HepG2 (cell line): ENCODE results near the gene RFX2. TPM values are rescaled to one million over a fixed set of nuclear protein-coding genes. Genes with fewer than 3 reads are reported as not detected.

Source experiments
- ATAD3A ChIP-seq: sonication (generic); formaldehyde crosslinking; IDR thresholded peaks from 2 replicates; pipeline ENCODE4 v1.4.0; 2020; ENCODE audit warnings: missing genetic modification reagents
- CENPX ChIP-seq: sonication (generic); formaldehyde crosslinking; IDR thresholded peaks from 2 replicates; pipeline ENCODE4 v1.9.0; 2021; ENCODE audit warnings: mild to moderate bottlenecking, missing genetic modification reagents, moderate library complexity
- FOXC1 ChIP-seq: sonication (generic); formaldehyde crosslinking; IDR thresholded peaks from 2 replicates; pipeline ENCODE4 v1.8.0; 2022; ENCODE audit warnings: mild to moderate bottlenecking, missing genetic modification reagents, borderline replicate concordance
- GLI4 ChIP-seq: sonication (generic); formaldehyde crosslinking; IDR thresholded peaks from 2 replicates; pipeline ENCODE4 v1.5.1; 2020; ENCODE audit warnings: missing genetic modification reagents, mild to moderate bottlenecking, moderate library complexity, borderline replicate concordance
- RNF2 ChIP-seq: fragments of 450-650 bp; conservative IDR thresholded peaks from 2 replicates; pipeline ENCODE4 v1.6.1; 2016; ENCODE audit warnings: low read depth
- SPEN ChIP-seq: sonication (generic); formaldehyde crosslinking; IDR thresholded peaks from 2 replicates; pipeline ENCODE4 v1.5.1; 2020; ENCODE audit warnings: low read depth, mild to moderate bottlenecking, missing genetic modification reagents
- ZNF234 ChIP-seq: sonication (generic); formaldehyde crosslinking; conservative IDR thresholded peaks from 2 replicates; pipeline ENCODE4 v1.5.1; 2020; ENCODE audit warnings: mild to moderate bottlenecking, missing genetic modification reagents
- ZNF383 ChIP-seq: sonication (generic); formaldehyde crosslinking; IDR thresholded peaks from 2 replicates; pipeline ENCODE4 v1.4.0; 2020; ENCODE audit warnings: missing genetic modification reagents, mild to moderate bottlenecking, borderline replicate concordance
- ZNF441 ChIP-seq: sonication (generic); formaldehyde crosslinking; IDR thresholded peaks from 2 replicates; pipeline ENCODE4 v1.7.0; 2021; ENCODE audit warnings: missing genetic modification reagents, borderline replicate concordance
- ZNF562 ChIP-seq: sonication (generic); formaldehyde crosslinking; IDR thresholded peaks from 2 replicates; pipeline ENCODE4 v1.8.0; 2022; ENCODE audit warnings: missing genetic modification reagents, borderline replicate concordance
- ZNF747 ChIP-seq: sonication (generic); formaldehyde crosslinking; IDR thresholded peaks from 2 replicates; pipeline ENCODE4 v1.8.1; 2023; ENCODE audit warnings: missing genetic modification reagents, mild to moderate bottlenecking, borderline replicate concordance
- ZNF75D ChIP-seq: sonication (generic); formaldehyde crosslinking; IDR thresholded peaks from 2 replicates; pipeline ENCODE4 v1.8.1; 2023; ENCODE audit warnings: missing genetic modification reagents, mild to moderate bottlenecking, borderline replicate concordance
- ZNF781 ChIP-seq: sonication (generic); formaldehyde crosslinking; IDR thresholded peaks from 2 replicates; pipeline ENCODE4 v1.5.1; 2020; ENCODE audit warnings: borderline replicate concordance, mild to moderate bottlenecking, missing genetic modification reagents; ENCODE audit errors: not compliant biosample characterization
- ZNF850 ChIP-seq: sonication (generic); formaldehyde crosslinking; conservative IDR thresholded peaks from 2 replicates; pipeline ENCODE4 v1.9.0; 2021; ENCODE audit warnings: mild to moderate bottlenecking, missing genetic modification reagents
- ZSCAN12 ChIP-seq: sonication (generic); formaldehyde crosslinking; IDR thresholded peaks from 2 replicates; pipeline ENCODE4 v1.9.0; 2021; ENCODE audit warnings: mild to moderate bottlenecking, missing genetic modification reagents
- ZSCAN25 ChIP-seq: sonication (generic); formaldehyde crosslinking; IDR thresholded peaks from 2 replicates; pipeline ENCODE4 v1.8.0; 2022; ENCODE audit warnings: mild to moderate bottlenecking, missing genetic modification reagents
- polyA plus RNA-seq, 8 experiments: library from polyadenylated mRNA; depleted of rRNA in 3 of 8; stranded (reverse) in 7 of 8; unstranded in 1 of 8; fragments of >200 nt; fragmentation: Illumina TruSeq in 4 of 8; extraction: Trizol in 4 of 8; gene quantifications; 2 replicates each; pipeline versions ENCODE4 v1.2.1 to v1.2.3, GENCODE V29; 2011 to 2016; ENCODE audit warnings: low read depth in 4 of 8, missing spikeins in 1 of 8, mixed read lengths in 1 of 8; ENCODE audit not compliant: insufficient read depth in 1 of 8
- total RNA-seq, 5 experiments: library from RNA; depleted of rRNA; stranded (reverse); fragments of >200 nt; fragmentation: Illumina TruSeq; extraction: Trizol; gene quantifications; 2 replicates each; pipeline ENCODE4 v1.2.3, GENCODE V29; 2016; ENCODE audit warnings: low read depth in 1 of 5
- TF ChIP-seq, protein P1 (sequence below): sonication (generic); formaldehyde crosslinking; IDR thresholded peaks from 2 replicates; pipeline ENCODE4 v1.8.1; 2023; ENCODE audit warnings: mild to moderate bottlenecking, moderate library complexity, missing genetic modification reagents
- TF ChIP-seq, protein P2 (sequence below): IDR thresholded peaks from 2 replicates; pipeline ENCODE4 v1.6.1; 2016; ENCODE audit warnings: low read depth, borderline replicate concordance
- TF ChIP-seq, protein P3 (sequence below): sonication (generic); formaldehyde crosslinking; IDR thresholded peaks from 2 replicates; pipeline ENCODE4 v1.4.0; 2020; ENCODE audit warnings: mild to moderate bottlenecking, missing genetic modification reagents, borderline replicate concordance
- TF ChIP-seq, protein P4 (sequence below): sonication (generic); formaldehyde crosslinking; IDR thresholded peaks from 2 replicates; pipeline ENCODE4 v1.5.0; 2020; ENCODE audit warnings: mild to moderate bottlenecking, missing genetic modification reagents, borderline replicate concordance

Gene RFX2
- total and polyA plus RNA-seq, 2 of the 13 experiments (the other 11 are each of a cell fraction or from before 2014, with no cell fraction given) = 2.8 to 3.3 TPM

DNA sequence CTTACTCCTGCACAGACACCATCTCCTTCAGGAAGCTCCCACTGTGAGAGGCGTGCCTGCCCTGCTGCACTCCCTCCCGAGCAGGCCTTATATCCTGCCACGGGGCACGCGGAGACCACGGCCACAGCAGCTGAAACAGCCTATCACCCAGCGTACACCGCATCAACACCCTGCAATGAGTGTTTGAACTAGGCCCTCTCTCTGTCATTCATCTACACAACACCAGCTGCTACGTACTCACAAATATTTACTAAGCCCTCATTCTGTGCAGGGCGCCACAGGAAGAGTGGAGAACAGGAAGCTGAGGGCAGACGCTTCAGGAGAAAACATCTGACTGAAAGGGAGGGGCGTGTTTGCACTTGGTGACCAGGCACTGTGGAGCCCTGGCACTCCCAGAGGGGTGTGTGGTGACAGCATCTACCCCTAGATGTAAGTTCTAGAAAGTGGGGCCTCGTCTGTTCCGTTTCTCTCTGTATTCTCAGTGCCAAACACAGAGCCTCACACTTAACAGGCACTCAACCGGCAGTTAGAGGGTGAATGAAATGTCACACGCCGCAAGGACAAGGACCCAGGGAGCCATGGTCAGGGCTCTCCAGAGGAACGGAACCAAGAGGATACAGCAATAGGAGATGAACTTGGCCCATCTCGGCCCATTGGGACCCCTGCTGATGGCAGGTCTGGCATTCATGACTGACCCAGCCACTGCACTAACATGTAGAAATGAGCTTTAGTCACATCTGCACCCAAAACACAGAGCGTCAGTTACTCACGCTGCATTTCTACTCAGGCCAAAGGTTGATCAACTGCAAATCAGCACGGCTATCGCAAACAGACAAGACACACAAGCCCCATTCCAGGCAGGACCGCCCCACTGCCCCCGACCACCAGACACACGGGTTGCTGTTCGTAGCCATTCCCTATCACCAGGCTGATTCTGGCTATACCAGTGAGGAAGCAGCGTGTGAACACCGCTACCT lies 148.0 kb downstream of the RFX2 start (continued):
- TF ChIP-seq GLI4 (CRISPR knock-in tag) (no peak), RNF2 (no peak; the same call in 1 of the 2 replicates), ZNF850 (CRISPR knock-in tag) (no peak), ZNF234 (CRISPR knock-in tag) (no peak), ZNF383 (no peak), ATAD3A (CRISPR knock-in tag) (no peak), ZNF747 (CRISPR knock-in tag) (peak; percentile 85; the same call in 1 of the 2 replicates), ZNF562 (CRISPR knock-in tag) (no peak), CENPX (CRISPR knock-in tag) (no peak), ZSCAN25 (peak; percentile 85; the same call in 1 of the 2 replicates), ZNF441 (peak; percentile 81; the same call in 1 of the 2 replicates), ZNF75D (CRISPR knock-in tag) (no peak), SPEN (CRISPR knock-in tag) (peak; percentile 82), FOXC1 (CRISPR knock-in tag) (peak; percentile 47; the same call in 1 of the 2 replicates), ZSCAN12 (CRISPR knock-in tag) (no peak), ZNF781 (no peak)
- TF ChIP-seq, protein P1, sequence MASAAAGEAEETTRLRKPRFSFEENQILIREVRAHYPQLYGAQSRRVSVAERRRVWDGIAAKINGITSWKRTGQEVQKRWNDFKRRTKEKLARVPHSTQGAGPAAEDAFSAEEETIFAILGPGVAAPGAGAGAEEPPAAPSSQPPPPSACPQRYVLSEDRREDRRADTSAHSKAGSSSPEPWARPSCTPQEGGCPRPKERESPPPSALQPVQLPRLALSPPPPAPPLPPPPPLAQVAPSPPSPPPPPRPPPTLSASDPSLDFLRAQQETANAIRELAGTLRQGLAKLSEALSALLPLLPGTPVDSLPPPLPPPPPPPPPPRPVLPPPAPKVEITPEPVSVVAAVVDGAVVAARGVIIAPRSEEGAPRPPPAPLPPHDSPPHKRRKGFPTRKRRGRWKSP (CRISPR knock-in tag) = peak; percentile 51; the same call in 1 of the 2 replicates
- TF ChIP-seq, protein P2, sequence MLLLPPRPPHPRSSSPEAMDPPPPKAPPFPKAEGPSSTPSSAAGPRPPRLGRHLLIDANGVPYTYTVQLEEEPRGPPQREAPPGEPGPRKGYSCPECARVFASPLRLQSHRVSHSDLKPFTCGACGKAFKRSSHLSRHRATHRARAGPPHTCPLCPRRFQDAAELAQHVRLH (CRISPR knock-in tag) = peak; percentile 81
- TF ChIP-seq, protein P3, sequence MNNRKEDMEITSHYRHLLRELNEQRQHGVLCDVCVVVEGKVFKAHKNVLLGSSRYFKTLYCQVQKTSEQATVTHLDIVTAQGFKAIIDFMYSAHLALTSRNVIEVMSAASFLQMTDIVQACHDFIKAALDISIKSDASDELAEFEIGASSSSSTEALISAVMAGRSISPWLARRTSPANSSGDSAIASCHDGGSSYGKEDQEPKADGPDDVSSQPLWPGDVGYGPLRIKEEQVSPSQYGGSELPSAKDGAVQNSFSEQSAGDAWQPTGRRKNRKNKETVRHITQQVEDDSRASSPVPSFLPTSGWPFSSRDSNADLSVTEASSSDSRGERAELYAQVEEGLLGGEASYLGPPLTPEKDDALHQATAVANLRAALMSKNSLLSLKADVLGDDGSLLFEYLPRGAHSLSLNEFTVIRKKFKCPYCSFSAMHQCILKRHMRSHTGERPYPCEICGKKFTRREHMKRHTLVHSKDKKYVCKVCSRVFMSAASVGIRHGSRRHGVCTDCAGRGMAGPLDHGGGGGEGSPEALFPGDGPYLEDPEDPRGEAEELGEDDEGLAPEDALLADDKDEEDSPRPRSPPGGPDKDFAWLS (CRISPR knock-in tag) = no peak
- TF ChIP-seq, protein P4, sequence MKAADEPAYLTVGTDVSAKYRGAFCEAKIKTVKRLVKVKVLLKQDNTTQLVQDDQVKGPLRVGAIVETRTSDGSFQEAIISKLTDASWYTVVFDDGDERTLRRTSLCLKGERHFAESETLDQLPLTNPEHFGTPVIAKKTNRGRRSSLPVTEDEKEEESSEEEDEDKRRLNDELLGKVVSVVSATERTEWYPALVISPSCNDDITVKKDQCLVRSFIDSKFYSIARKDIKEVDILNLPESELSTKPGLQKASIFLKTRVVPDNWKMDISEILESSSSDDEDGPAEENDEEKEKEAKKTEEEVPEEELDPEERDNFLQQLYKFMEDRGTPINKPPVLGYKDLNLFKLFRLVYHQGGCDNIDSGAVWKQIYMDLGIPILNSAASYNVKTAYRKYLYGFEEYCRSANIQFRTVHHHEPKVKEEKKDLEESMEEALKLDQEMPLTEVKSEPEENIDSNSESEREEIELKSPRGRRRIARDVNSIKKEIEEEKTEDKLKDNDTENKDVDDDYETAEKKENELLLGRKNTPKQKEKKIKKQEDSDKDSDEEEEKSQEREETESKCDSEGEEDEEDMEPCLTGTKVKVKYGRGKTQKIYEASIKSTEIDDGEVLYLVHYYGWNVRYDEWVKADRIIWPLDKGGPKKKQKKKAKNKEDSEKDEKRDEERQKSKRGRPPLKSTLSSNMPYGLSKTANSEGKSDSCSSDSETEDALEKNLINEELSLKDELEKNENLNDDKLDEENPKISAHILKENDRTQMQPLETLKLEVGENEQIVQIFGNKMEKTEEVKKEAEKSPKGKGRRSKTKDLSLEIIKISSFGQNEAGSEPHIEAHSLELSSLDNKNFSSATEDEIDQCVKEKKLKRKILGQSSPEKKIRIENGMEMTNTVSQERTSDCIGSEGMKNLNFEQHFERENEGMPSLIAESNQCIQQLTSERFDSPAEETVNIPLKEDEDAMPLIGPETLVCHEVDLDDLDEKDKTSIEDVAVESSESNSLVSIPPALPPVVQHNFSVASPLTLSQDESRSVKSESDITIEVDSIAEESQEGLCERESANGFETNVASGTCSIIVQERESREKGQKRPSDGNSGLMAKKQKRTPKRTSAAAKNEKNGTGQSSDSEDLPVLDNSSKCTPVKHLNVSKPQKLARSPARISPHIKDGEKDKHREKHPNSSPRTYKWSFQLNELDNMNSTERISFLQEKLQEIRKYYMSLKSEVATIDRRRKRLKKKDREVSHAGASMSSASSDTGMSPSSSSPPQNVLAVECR = peak; percentile 97
